Measurements from ENCODE around the gene RYR3. TPM values are rescaled to one million over a fixed set of nuclear protein-coding genes. Genes with fewer than 3 reads are reported as not detected.

RYR3 gene
- total and polyA plus RNA-seq, 4 donors = 13.0 to 33.6 (median 20.0) TPM

DNA sequence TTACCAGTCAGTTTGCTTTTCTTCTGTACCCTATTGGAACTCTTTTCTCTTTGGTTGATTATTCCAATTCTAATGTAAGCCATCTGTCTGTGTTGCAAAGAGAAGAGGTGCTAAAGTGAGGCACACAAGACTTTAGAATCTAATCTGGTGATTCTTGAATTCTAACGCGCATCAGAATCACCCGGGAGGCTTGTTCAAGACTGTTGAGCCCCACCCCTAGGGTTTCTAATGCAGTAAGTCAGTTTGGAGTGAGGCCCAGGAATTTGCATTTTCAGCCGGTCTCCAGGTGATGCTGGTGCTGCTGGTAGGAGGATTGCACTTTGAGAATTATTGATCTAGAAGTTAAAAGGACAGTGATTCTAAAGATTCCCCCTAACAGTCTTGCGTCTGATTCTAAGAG is 472.2 kb downstream of the RYR3 start:
- no peaks in the 10 kb centered on the region for H3K27me3 ChIP-seq (ENCODE audit: control insufficient read depth, insufficient read depth, low read length)
- DNase-seq (ENCODE audit: low read depth in 4 of 6, low spot score in 6 of 6) = peak in 1 of 6 donors; percentile 33
- H3K27ac ChIP-seq (ENCODE audit: low read depth, low read length) = no peak overlapping the region
- no peaks in the 10 kb centered on the region for H3K4me1 ChIP-seq (ENCODE audit: control insufficient read depth, insufficient read depth, low read length)
- peaks cover 3% of the 10 kb centered on the region for H3K36me3 ChIP-seq (ENCODE audit: control insufficient read depth, insufficient read depth, low read length)
- no peaks in the 10 kb centered on the region for H3K9me3 ChIP-seq (ENCODE audit: control insufficient read depth, insufficient read depth, low read length)
- H3K4me3 ChIP-seq (ENCODE audit: low read depth, low read length) = no peak overlapping the region
- WGBS (ENCODE audit: insufficient coverage) = 72% methylated on average over 4 of the region's 5 CpGs

DNA sequence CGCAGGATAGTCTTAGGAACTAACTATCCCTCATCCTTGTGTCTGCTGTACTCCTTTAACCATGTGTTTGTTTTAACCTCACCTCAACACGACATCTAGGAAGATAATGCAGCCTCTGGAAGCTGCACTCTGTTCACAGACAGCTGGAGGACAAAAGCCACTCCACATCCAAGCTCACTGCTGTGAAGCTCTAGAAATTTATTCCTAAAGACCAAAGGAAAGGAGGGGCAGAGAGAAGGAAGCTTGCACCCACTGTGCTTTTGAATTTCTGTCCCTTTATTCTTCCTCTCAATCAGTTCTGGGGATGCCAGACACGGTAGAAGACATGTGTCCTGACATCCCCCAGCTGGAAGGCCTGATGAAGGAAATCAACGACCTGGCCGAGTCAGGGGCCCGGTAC is 474.6 kb downstream of the RYR3 start:
- 42% methylated on average over 4 of the region's 6 CpGs for WGBS (ENCODE audit: insufficient coverage)
- Histone ChIP-seq H3K36me3 (ENCODE audit: control insufficient read depth, insufficient read depth, low read length) (peaks cover 3% of the 10 kb centered on the region), H3K4me3 (ENCODE audit: low read depth, low read length) (no peak overlapping the region), H3K27ac (ENCODE audit: low read depth, low read length) (no peak overlapping the region), H3K27me3 (ENCODE audit: control insufficient read depth, insufficient read depth, low read length) (no peaks in the 10 kb centered on the region), H3K9me3 (ENCODE audit: control insufficient read depth, insufficient read depth, low read length) (no peaks in the 10 kb centered on the region), H3K4me1 (ENCODE audit: control insufficient read depth, insufficient read depth, low read length) (no peaks in the 10 kb centered on the region)
- DNase-seq (ENCODE audit: low read depth in 4 of 6, low spot score in 6 of 6) = no peak

DNA sequence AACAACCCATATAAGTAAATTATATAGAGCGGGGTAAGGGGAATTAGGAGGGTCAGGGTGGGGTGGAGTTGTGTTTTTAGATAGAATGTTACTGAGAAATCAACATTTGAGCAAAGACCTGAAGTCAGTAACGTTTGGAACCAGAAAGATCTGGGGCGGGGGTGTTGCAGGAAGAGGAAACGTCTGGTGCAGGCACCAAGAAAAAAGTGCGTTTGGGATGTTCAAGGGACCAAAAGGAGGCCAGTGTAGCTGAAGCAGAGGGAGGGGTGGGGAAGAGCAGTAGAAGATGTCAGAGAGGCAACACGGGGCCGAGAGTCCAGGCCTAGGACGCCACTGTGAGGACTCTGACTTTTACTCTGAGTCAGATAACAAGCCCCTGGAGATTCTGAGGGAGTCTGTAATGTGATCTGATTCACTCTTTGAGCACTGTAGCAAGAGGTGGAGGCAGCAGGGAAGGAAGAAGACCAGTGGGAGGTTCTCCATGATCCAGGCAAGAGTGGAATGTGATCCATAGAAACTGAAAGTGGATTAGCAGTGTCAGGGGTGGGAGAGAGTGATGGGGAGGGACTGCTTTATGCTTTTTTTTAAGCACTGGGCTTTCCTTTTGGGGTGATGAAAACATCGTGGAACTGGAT is 478.3 kb downstream of the RYR3 start:
- WGBS (ENCODE audit: insufficient coverage) = 63% methylated on average over 7 of the region's 9 CpGs
- no peak for DNase-seq (ENCODE audit: low read depth in 4 of 6, low spot score in 6 of 6)
- Histone ChIP-seq H3K4me3 (ENCODE audit: low read depth, low read length) (no peak overlapping the region), H3K9me3 (ENCODE audit: control insufficient read depth, insufficient read depth, low read length) (no peaks in the 10 kb centered on the region), H3K27ac (ENCODE audit: low read depth, low read length) (no peak overlapping the region), H3K27me3 (ENCODE audit: control insufficient read depth, insufficient read depth, low read length) (no peaks in the 10 kb centered on the region), H3K4me1 (ENCODE audit: control insufficient read depth, insufficient read depth, low read length) (no peaks in the 10 kb centered on the region), H3K36me3 (ENCODE audit: control insufficient read depth, insufficient read depth, low read length) (peaks cover 3% of the 10 kb centered on the region)

DNA sequence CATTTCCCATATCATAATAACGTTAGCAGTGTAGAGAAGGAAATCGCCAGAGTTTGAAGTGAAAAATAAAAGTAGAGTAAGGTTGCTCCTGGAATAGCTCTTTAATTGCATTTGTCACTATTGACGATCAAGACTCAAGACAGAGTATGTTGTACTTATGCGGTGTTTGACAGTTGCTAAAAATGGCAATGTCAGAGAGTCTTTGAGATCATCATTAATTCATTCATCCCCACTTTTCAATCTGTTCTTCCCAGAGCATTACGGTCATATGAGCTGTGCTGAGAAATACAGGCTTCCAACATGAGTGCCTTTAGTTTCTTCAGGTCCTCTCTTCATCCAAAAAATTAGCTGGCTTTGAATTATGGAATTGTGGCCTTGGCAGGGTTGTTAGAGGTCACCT is 483.7 kb downstream of the RYR3 start:
- Histone ChIP-seq H3K4me3 (ENCODE audit: low read depth, low read length) (no peak overlapping the region), H3K9me3 (ENCODE audit: control insufficient read depth, insufficient read depth, low read length) (no peaks in the 10 kb centered on the region), H3K27me3 (ENCODE audit: control insufficient read depth, insufficient read depth, low read length) (no peaks in the 10 kb centered on the region), H3K36me3 (ENCODE audit: control insufficient read depth, insufficient read depth, low read length) (no peaks in the 10 kb centered on the region), H3K27ac (ENCODE audit: low read depth, low read length) (no peak overlapping the region), H3K4me1 (ENCODE audit: control insufficient read depth, insufficient read depth, low read length) (no peaks in the 10 kb centered on the region)
- DNase-seq (ENCODE audit: low read depth in 4 of 6, low spot score in 6 of 6) = peak in 1 of 6 donors; percentile 52
- WGBS (ENCODE audit: insufficient coverage) = 100% methylated on average over 2 of the region's 5 CpGs

DNA sequence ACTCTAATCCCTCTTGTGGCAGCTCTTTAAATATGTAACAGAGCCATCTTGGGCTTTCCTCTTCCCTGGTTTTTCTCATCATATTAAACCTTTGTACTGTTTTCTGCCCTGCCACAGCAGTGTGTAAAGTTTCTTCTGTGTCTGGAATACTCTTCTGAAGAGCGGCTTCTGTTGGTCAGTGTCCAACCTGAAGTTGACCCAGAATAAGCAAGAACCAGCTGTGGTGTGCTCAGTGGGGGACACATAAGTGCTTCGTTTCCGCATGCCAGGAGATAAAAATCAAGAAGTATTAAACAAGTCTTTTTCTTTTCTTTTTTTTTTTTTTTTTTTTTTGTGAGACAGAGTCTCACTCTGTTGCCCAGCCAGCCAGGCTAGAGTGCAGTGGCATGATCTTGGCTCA is 484.3 kb downstream of the RYR3 start:
- WGBS (ENCODE audit: insufficient coverage) = 89% methylated on average over 1 of the region's 3 CpGs
- H3K4me1 ChIP-seq (ENCODE audit: control insufficient read depth, insufficient read depth, low read length) = no peaks in the 10 kb centered on the region
- no peak overlapping the region for H3K27ac ChIP-seq (ENCODE audit: low read depth, low read length)
- H3K9me3 ChIP-seq (ENCODE audit: control insufficient read depth, insufficient read depth, low read length) = no peaks in the 10 kb centered on the region
- no peak overlapping the region for H3K4me3 ChIP-seq (ENCODE audit: low read depth, low read length)
- DNase-seq (ENCODE audit: low read depth in 4 of 6, low spot score in 6 of 6) = peak in 1 of 6 donors; percentile 76
- H3K36me3 ChIP-seq (ENCODE audit: control insufficient read depth, insufficient read depth, low read length) = no peaks in the 10 kb centered on the region
- H3K27me3 ChIP-seq (ENCODE audit: control insufficient read depth, insufficient read depth, low read length) = no peaks in the 10 kb centered on the region

DNA sequence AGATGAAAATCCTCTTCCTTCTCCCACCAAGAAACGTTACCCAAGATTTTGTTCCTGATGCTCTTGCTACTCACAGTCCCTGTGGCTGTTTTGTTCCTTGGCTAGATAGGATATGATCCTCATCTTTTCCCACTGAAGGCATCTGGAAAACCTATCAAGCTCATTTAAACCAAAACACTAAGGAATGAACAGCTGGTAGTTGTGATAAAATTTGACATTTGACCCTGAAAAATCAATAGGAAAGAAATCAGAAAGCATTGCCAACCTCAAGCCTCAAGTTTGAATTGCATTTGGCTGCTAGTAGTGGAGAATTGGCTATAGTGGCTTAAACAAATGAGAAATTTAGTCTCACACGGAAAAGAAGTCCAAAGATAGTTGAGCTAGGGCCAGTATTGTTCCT is 486.9 kb downstream of the RYR3 start:
- 83% methylated on average over 1 of the region's 2 CpGs for WGBS (ENCODE audit: insufficient coverage)
- Histone ChIP-seq H3K4me3 (ENCODE audit: low read depth, low read length) (no peak overlapping the region), H3K27me3 (ENCODE audit: control insufficient read depth, insufficient read depth, low read length) (no peaks in the 10 kb centered on the region)

DNA sequence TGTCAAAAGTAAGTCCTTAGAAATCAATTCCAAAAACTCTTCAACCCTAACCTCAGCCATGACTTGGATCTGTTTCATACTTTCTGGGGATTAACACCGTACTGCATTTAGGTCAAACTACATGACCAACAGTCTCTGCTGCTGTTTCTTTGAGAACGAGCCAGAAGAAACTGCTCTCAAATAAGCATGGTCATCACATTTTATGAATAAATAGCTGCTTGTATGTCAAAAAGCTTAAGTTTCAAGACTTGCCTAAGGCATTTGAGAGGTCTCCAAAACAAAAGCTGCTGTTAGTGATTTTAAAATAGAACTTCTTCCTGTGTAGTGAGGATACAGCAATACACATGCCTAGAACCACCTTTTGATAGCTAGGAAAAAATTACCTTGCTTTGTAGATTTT is 491.2 kb downstream of the RYR3 start:
- no peak overlapping the region for H3K4me3 ChIP-seq (ENCODE audit: low read depth, low read length)
- H3K9me3 ChIP-seq (ENCODE audit: control insufficient read depth, insufficient read depth, low read length) = no peaks in the 10 kb centered on the region
- no peaks in the 10 kb centered on the region for H3K27me3 ChIP-seq (ENCODE audit: control insufficient read depth, insufficient read depth, low read length)
- WGBS (ENCODE audit: insufficient coverage) = no CpG with 5 or more reads among the region's 2 CpGs
- no peak overlapping the region for H3K27ac ChIP-seq (ENCODE audit: low read depth, low read length)
- no peaks in the 10 kb centered on the region for H3K4me1 ChIP-seq (ENCODE audit: control insufficient read depth, insufficient read depth, low read length)
- no peaks in the 10 kb centered on the region for H3K36me3 ChIP-seq (ENCODE audit: control insufficient read depth, insufficient read depth, low read length)
- peak in 1 of 6 donors; percentile 41 for DNase-seq (ENCODE audit: low read depth in 4 of 6, low spot score in 6 of 6)

More for the DNA sequence above, 486.9 kb downstream of the RYR3 start:
- H3K27ac ChIP-seq (ENCODE audit: low read depth, low read length) = no peak overlapping the region
- no peak for DNase-seq (ENCODE audit: low read depth in 4 of 6, low spot score in 6 of 6)
- H3K4me1 ChIP-seq (ENCODE audit: control insufficient read depth, insufficient read depth, low read length) = no peaks in the 10 kb centered on the region
- H3K36me3 ChIP-seq (ENCODE audit: control insufficient read depth, insufficient read depth, low read length) = no peaks in the 10 kb centered on the region
- no peaks in the 10 kb centered on the region for H3K9me3 ChIP-seq (ENCODE audit: control insufficient read depth, insufficient read depth, low read length)

DNA sequence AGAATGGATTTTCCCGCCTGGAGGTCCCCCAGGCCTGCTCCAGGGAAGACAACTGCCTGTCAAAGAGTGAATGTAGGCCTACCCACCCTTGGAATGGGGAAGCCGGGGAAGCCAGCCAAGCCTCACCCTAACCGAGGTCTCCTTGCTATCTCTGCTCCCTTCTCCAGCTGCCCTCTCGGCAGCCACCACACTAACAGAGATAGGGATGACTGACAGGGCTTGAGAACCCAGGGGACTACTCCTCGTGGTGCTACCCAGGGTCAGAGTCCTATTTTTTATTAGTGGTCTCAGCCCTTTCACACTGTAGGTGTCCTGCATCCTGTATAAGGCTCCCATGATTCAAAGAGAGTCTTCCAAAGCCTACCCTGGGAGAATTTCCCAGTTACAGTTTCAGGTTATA is 496.9 kb downstream of the RYR3 start:
- H3K9me3 ChIP-seq (ENCODE audit: control insufficient read depth, insufficient read depth, low read length) = no peaks in the 10 kb centered on the region
- no peaks in the 10 kb centered on the region for H3K4me1 ChIP-seq (ENCODE audit: control insufficient read depth, insufficient read depth, low read length)
- H3K27me3 ChIP-seq (ENCODE audit: control insufficient read depth, insufficient read depth, low read length) = no peaks in the 10 kb centered on the region
- H3K4me3 ChIP-seq (ENCODE audit: low read depth, low read length) = no peak overlapping the region
- 86% methylated on average over 4 of the region's 5 CpGs for WGBS (ENCODE audit: insufficient coverage)
- H3K36me3 ChIP-seq (ENCODE audit: control insufficient read depth, insufficient read depth, low read length) = no peaks in the 10 kb centered on the region
- H3K27ac ChIP-seq (ENCODE audit: low read depth, low read length) = no peak overlapping the region
- no peak for DNase-seq (ENCODE audit: low read depth in 4 of 6, low spot score in 6 of 6)

DNA sequence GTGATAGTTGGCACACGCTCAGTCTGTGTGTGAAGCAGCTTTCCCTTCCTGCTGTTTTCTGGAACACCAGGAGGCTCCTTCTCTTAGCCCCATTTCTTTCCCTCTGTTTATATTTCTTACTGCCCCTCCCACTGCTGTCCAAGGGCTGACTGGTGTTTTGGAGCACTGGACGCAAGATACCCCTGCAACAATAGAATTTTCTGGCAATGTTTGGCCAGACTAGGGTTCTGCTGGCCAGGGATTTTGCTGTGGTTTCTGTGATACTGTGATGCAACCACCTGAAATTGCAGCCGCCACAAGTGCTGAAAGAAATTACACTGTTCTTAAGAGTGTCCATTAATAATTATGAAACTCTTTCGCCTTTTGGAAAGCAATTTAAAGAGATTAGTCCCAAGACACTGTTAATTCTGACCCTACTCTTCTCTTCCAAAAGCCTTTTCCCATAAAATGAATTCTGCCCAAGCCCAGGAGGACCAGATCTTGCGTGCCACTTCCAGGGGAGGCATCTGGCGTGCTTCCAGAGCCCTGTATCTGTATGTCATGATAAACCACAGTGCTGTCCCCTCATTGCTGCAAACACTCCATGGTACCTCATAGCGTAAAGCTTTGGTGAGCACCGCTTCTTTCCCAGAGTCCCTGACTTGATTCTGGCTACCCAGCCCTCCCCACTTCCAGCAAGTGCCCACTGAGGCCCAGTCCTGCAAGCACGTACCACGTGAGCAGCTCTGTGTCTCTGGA is 498.1 kb downstream of the RYR3 start:
- Histone ChIP-seq H3K9me3 (ENCODE audit: control insufficient read depth, insufficient read depth, low read length) (no peaks in the 10 kb centered on the region), H3K27me3 (ENCODE audit: control insufficient read depth, insufficient read depth, low read length) (no peaks in the 10 kb centered on the region)
- 86% methylated on average over 7 of the region's 10 CpGs for WGBS (ENCODE audit: insufficient coverage)

DNA sequence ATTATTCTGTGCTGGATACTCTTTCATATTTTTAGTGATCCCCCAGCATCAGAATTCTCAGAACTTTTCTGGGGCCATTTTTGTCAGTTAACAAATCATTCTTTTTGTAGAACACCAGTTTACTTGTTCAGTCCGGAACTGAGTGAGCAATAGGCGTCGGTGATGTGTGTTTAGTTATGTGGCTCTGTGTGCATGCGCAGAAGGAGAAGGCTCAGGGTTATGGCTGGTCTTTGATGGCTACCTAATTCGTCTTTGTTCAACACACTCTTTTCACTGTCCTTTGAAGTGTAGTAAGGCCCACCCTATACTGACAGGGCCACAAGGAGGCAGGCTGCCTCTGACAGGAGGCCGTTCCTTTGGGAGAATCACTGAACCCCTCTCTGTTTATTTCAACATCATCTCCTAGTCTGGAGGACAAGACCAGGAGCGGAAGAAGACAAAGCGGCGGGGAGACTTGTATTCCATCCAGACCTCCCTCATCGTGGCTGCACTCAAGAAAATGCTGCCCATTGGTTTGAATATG is 499.4 kb downstream of the RYR3 start:
- Histone ChIP-seq H3K27me3 (ENCODE audit: control insufficient read depth, insufficient read depth, low read length) (no peaks in the 10 kb centered on the region), H3K4me3 (ENCODE audit: low read depth, low read length) (no peak overlapping the region), H3K4me1 (ENCODE audit: control insufficient read depth, insufficient read depth, low read length) (no peaks in the 10 kb centered on the region), H3K36me3 (ENCODE audit: control insufficient read depth, insufficient read depth, low read length) (no peaks in the 10 kb centered on the region), H3K27ac (ENCODE audit: low read depth, low read length) (no peak overlapping the region), H3K9me3 (ENCODE audit: control insufficient read depth, insufficient read depth, low read length) (no peaks in the 10 kb centered on the region)
- WGBS (ENCODE audit: insufficient coverage) = 97% methylated on average over 5 of the region's 10 CpGs
- DNase-seq (ENCODE audit: low read depth in 4 of 6, low spot score in 6 of 6) = no peak

More for the DNA sequence above, 498.1 kb downstream of the RYR3 start:
- no peak overlapping the region for H3K27ac ChIP-seq (ENCODE audit: low read depth, low read length)
- peak in 2 of 6 donors; percentile 12 to 28 for DNase-seq (ENCODE audit: low read depth in 4 of 6, low spot score in 6 of 6)
- H3K4me3 ChIP-seq (ENCODE audit: low read depth, low read length) = no peak overlapping the region
- H3K36me3 ChIP-seq (ENCODE audit: control insufficient read depth, insufficient read depth, low read length) = no peaks in the 10 kb centered on the region
- H3K4me1 ChIP-seq (ENCODE audit: control insufficient read depth, insufficient read depth, low read length) = no peaks in the 10 kb centered on the region
